ENCODE data around the gene ANGPTL1. TPM values are rescaled to one million over a fixed set of nuclear protein-coding genes. Genes with fewer than 3 reads are reported as not detected.

ANGPTL1 gene
- total and polyA plus RNA-seq, 2 experiments from 2014 or later = 0.58 TPM; not detected in 1

- no peaks in the 10 kb centered on the region for H3F3A ChIP-seq (replicated peaks; ENCODE audit: low read depth)
- no peaks in the 10 kb centered on the region for H4K20me1 ChIP-seq (replicated peaks; ENCODE audit: insufficient read depth)
- Mint-ChIP-seq H3K27me3 (ENCODE audit: insufficient read depth, low read depth, poor library complexity) (peaks cover 2% of the 10 kb centered on the region), H3K4me1 (peaks cover 6% of the 10 kb centered on the region; the same call in 2 of the 3 replicates), H3K9me3 (no peaks in the 10 kb centered on the region), H3K27ac (no peak overlapping the region), H3K4me3 (no peak overlapping the region), H3K36me3 (ENCODE audit: low read depth) (peaks cover 16% of the 10 kb centered on the region; the same call in 1 of the 3 replicates)
- no peak overlapping the region for H3K4me2 ChIP-seq
- H3K79me2 ChIP-seq (replicated peaks; ENCODE audit: insufficient read depth) = no peaks in the 10 kb centered on the region
- ATAC-seq (no peak), DNase-seq (ENCODE audit: low spot score) (no peak)
- H2AFZ ChIP-seq = no peak overlapping the region
- no peaks in the 10 kb centered on the region for H3K4me1 ChIP-seq (ENCODE audit: insufficient read depth)
- TF ChIP-seq ETS1 (IDR thresholded peaks at IDR 0.05) (no peak), CREB1 (CRISPR knock-in tag; IDR thresholded peaks at IDR 0.05; ENCODE audit: low read depth) (no peak), STAT1 (IDR thresholded peaks at IDR 0.05; ENCODE audit: unreplicated experiment) (no peak), JUNB (IDR thresholded peaks at IDR 0.05; ENCODE audit: unreplicated experiment) (no peak), ZNF114 (CRISPR knock-in tag; IDR thresholded peaks at IDR 0.05) (no peak), EZH2phosphoT487 (IDR thresholded peaks at IDR 0.05; ENCODE audit: unreplicated experiment) (no peak), REST (IDR thresholded peaks at IDR 0.05; ENCODE audit: unreplicated experiment) (no peak), ZNF331 (CRISPR knock-in tag; IDR thresholded peaks at IDR 0.05; ENCODE audit: low read depth) (no peak), EZH2 (IDR thresholded peaks at IDR 0.05; ENCODE audit: low read depth, unreplicated experiment) (no peak), NANOG (IDR thresholded peaks at IDR 0.05; ENCODE audit: borderline replicate concordance) (no peak), CTCF (conservative IDR thresholded peaks at IDR 0.05; ENCODE audit: low read depth in 2 of 2) (no peak), POLR2AphosphoS5 (IDR thresholded peaks at IDR 0.05; ENCODE audit: low read depth) (no peak), ZNF462 (CRISPR knock-in tag; IDR thresholded peaks at IDR 0.05) (no peak)
- no peaks in the 10 kb centered on the region for H3K36me3 ChIP-seq (ENCODE audit: insufficient read depth)
- no peaks in the 10 kb centered on the region for H3K9me2 ChIP-seq (ENCODE audit: insufficient read depth)
- no peak overlapping the region for H3K4me3 ChIP-seq
- no peak overlapping the region for H3K27ac ChIP-seq (ENCODE audit: low read depth)
- H3K27me3 ChIP-seq (ENCODE audit: insufficient read depth) = no peaks in the 10 kb centered on the region
Measured at GRCh38 chr1:178912597-178912996, 41.7 kb upstream of the ANGPTL1 start.

All from GM23338 (cell line).